Dermis microvascular lymphatic vessel endothelial cell (primary cell): ENCODE data around the gene USP7. TPM values are rescaled to one million over a fixed set of nuclear protein-coding genes. Genes with fewer than 3 reads are reported as not detected.

Source experiments
- DNase-seq, 2 donors: peaks; one replicate each; pipeline versions ENCODE4 v3.0.0 to v3.0.0-alpha.2; 2010; ENCODE audit warnings: low read depth in 2 of 2
- total RNA-seq: library from RNA; depleted of rRNA; stranded (reverse); fragments of >200 nt; gene quantifications from 2 replicates; pipeline ENCODE4 v1.2.1, GENCODE V29; 2014

USP7 gene
- total RNA-seq, 1 donor from 2014 or later = 42.0 TPM

DNA sequence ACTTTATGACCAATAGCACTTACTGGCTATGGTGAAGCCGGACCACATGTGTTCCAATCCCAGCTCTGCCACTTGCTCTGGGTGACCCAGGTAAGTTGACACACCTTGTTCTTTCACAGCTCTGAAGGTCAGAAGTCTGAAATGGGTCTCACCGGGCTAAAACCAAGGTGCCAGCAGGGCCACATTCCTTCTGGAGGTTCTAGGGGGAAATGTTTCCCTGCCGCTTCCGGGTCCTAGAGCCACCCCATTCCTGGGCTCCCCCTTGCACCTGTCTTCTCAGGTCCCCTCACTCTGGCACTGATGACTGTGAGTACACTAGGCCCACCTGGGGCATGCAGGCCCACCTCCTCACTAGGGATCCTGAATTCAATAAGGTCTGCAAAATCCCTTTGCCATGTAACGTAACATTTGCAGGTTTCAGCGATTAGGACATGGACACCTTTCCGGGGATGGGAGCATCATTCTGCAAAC lies 11.4 kb downstream of the USP7 start:
- DNase-seq = no peak

DNA sequence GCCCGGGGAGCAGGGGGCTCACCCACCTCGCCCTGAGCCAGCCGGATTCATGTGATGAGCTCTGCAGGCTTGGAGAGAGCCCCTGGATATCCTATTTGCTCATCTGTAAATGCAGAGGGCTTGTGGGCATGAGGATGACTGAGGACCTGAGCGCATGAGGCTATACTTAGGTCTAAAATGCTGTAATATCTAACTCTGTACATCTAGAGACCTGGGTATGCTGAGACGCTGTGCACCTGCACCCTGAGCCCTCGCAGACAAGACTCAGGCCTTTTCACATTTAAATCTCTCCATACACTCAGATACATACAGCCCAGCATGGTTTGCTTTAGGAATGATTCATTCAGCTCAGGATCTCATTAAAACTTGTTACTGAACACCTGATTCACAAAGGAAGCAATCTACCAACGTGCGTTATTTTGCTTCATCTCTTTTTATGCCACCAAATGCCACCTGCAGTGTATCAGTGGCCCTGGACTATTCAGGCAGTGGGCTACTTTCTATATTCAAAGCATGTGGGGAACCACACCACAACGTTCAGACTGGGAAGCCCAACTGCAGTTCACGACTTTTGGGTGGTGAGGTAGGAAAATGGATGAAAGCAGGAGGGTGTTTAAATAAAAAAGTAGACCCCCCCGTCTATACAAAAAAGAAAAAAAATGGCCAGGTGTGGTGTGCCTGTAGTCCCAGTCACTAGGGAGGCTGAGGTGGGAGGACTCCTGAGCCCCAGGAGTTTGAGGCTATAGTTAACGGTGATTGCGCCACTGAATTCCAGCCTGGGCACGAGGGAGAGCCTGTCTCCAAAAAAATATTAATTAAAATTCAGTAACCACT lies 12.0 kb downstream of the USP7 start:
- no peak for DNase-seq

DNA sequence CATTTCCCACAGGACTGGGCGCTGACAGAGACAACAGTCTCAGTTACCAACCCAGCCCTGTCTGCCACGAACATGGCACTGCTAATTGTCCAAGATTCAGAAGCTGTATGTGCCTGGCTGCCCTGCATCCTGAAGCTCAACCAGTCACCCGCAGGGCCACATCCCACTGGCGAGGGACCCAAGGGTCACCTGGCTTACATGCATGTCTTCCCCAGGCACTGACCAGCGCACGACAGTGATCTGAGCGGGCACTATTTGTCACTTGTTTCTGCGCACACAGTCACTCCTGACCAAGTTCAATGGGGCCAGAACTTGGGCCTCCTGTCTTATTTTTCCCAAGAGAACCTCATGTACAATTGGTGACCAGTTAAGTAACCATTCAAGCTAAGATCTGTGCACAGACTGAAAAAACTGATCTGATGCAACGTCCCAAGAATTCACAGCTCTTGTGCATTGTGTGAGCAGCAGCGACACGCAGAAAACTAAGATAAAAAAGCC lies 13.1 kb downstream of the USP7 start:
- DNase-seq = no peak

DNA sequence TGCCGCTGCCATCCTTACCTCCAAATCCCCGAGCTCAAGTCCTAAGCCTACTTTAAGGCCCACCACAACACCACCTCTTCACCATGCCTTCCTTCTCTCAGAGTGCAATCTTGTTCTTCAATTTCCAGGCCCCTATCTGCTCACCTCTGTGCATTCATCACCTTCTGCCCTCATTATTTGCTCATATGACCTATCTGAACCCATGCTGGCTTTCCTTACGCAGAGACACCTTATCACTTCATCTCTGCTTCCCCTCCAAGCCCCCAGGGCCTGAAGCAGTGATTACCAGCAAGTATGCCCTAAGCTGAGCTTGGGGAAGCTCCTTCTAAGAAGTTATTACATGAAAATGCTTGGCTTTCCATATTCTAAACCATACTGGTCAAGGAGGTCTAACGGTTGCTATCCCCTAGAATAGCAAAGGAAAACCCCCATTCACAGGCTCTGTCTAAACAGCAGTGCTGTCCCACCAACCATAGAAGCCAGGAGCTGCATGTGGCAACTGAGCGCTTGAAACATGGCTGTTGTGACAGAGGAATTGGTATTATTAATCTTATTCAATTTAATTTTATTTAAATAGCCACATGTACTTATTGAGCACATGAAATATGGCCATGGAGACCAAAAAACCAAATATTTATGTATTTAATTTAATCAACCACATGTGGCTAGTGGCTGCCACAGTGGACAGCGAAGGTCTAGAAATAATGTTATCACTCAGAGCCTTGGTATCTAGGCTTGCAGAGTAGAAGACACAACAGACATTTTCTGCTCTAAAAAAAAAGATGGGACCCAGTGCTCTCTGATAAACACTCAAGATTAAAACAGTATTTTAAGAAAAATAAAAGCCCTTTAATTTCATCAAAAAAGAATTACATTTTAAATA lies 13.9 kb downstream of the USP7 start:
- no peak for DNase-seq

DNA sequence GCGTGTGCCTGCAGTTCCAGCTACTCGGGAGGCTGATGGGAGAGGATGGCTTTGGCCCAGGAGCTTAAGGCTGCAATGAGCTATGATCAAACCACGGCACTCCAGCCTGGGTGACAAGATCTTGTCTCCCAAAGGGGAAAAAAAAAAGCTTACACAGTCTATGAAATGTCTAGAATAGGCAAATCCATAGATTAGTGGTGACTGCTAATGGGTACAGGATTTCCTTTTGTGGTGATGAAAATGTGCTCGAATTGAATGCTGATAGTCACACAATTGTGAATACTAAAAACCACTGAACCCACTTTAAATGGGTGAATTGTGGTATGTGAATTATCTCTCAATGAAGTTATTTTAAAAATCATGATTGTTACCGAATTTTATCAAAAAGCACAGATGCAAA lies 14.9 kb downstream of the USP7 start:
- no peak for DNase-seq

DNA sequence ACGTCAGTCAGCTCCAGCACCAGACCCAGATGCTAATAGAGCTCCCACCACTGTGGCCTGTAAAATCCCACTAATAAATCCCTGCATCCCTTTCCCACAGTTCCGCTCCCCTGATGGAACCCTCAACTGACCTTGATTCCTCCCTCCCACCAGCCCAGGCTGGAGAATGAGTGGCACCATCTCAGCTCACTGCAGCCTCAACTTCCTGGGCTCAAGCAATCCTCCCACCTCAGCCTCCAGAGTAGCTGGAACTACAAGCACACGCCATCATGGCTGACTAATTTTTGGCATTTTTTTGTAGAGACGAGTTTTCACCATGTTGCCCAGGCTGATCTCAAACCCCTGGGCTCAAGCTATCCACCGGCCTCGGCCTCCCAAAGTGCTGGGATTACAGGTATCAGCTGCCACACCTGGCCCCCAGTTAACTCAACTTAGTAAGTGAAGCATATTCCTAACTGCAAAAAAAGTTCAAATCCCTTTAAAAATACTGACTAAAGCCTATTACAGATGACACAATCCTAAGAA lies 15.6 kb downstream of the USP7 start:
- no peak for DNase-seq

DNA sequence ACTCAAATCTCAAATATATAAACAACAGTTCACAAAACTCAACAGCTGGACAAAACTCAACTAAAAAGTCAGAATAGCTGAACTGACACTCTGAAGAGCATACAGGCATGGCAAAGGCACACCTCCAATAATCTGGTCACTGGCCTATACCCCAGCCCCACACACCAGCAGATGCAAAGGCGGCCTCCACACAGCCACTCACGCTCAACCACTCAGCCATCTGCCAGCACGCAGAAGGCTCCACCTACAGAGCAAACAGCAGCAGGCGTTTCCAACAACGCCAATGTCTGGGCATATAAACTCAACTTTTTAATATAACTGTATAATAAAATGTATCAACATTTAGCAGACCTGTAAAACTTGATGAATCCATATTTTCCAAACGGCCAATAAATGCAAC lies 17.2 kb downstream of the USP7 start:
- no peak for DNase-seq

DNA sequence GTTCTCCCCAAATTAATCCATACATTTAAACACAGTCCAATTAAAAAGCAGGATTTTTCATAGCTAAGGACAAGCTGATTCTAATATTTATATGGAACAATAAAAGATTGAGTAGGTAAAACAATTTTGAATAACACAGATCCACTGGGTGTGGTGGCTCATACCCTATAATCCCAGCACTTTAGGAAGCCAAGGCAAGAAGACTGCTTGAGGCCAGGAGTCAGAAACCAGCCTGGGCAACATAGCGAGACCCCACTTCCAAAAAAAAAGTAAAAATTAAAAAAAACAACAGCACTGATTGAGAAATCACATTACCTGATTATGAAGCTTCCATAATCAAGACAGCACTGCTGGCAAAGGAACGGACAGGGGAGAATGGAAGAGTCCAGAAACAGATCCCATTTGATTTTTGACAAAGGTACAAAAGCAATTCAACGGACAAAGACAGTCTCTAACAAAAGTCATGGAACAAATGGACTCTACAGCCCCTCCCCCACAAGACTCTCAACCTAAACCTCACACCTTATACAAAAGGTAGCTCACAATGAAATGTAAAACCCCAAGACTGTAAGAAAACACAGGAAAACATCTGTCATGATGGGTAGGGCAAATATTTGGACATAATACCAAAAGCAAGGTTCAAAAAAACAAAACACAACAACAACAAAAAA lies 17.9 kb downstream of the USP7 start:
- no peak for DNase-seq

DNA sequence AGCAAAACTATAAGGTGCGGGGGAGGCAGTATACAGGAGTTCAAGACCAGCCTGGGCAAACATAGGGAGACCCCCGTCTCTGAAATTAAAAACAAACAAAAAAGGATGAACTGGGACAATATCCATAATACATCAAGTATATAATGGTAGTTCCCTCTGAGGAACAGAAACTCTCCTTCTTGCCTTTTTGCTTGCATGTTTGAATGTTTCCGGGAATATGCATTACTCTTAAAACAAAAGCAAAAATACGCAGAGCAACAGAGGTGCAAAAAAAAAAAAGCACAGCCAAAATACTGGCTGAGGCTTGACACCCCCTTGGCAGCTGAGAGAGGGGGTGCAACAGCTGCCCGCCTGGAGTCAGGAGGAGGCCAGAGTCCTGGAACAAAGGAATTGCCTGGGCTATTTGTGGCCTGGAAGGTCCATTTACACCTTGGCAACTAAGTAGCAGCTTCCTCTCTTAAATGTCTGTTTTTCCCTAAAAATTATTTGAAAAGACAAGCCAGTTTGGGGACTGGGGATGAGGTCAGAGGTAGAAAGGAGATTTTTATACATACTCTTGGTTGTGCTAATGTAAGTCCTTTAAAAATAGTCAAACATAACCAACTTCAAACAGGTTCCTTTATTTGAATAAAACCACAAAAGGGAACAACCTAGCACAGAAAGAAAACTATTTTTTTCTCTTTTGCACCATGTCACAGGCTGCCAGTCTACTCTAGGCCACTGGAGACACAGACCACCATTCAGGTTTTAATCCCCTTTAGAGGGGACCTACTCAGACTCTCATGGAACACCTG lies 19.5 kb downstream of the USP7 start:
- no peak for DNase-seq

DNA sequence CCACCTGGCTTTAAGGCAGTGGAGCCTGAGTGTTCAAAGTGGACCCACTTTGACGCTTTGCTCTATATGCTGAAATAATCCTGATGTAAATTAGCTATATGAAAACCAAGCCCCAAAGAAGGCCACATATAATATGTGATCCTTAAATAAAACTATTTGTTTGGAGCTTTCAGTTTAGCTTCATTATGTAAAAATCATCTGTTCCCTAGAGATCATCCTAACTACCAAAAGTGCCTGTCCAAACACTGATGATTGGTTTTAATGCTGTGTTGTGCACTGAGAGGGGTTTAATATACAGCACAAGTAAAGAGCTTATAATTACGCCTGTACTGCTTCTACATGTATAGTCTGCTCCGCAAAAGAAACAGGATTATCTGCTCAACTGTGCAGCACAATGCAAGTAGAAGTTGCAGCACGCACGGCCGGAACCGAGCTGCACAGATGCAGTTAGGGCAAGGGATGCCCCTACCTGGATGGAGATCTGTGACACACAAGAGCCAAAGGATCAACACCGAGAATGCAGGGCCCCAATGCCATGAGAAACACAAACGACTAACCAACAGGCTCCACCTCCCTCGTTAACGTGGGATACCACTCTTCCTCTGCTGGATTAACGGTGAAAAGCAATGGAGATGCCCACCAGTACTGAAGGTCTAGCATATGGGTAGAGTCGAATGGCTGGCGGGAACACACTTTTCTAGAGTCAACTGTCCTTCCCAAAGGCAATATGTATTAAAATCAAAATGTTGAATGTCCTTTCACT lies 20.5 kb downstream of the USP7 start:
- no peak for DNase-seq

DNA sequence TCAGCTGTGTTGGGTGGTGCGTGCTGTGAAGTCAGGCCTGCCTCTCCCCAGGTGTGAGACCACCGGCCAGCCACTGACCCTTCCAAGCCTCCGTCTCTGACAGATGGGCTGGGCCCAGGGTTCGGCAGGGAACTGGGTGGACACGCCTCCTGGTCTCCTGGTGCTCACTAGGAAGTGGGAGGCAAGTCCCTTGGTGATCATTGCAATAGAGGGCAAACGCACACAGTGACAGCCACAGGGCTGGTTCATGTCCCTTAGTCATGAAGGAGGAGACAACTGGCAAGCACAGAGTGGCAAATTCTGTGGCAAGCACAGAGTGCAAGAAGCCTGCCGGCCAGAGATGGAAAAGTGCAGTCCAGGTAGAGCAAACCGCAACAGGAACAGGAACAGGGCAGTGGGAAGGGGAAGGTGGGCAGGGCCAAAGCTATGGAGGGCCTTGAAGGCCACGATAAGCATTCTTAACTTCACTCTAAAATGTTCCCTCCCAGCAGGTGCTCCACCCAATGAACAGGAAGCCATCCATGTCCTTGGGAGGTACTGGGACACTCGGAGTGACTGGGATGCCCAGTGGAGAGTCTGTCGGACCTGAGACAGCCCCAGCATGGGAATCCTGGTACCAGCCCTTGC lies 21.9 kb downstream of the USP7 start:
- DNase-seq = no peak

DNA sequence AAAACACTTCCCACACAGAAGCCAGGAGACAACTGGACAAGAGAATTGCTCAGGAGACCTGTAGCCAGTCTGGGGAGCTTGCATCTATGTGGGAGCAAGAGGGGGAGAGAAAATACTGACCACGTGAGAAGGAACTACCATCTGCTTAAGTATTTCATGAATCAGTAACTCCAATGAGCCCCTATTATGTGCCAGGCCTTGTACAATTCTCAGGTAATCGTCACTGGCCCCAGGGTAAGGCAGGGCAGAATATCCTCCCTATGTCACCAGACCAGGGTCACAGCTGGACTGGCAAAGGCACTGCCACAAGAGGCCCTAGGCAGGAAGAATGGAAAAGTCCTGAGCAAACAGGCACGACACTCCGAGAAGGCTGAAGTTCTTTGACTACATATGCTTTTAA lies 25.9 kb downstream of the USP7 start:
- DNase-seq = no peak

DNA sequence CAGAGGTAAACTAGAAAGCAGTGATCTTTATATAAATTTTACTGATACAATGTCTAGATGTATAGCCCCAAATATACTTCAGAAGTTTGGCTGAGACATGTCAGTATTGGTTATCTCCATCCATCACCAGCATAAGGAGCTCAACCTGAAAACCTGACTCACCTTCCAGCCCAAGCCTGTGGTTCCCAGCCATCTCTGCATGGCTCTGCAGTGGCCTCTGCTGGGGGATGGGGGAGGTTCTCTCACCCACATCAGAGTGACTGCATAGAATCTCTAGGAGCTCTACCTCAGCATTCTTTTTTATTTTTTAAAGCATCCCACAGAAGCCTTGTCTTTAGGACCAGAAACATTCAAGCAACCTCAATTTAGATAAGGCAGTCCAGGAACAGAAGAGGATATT lies 27.3 kb downstream of the USP7 start:
- DNase-seq = peak in 1 of 2 donors; percentile 21

DNA sequence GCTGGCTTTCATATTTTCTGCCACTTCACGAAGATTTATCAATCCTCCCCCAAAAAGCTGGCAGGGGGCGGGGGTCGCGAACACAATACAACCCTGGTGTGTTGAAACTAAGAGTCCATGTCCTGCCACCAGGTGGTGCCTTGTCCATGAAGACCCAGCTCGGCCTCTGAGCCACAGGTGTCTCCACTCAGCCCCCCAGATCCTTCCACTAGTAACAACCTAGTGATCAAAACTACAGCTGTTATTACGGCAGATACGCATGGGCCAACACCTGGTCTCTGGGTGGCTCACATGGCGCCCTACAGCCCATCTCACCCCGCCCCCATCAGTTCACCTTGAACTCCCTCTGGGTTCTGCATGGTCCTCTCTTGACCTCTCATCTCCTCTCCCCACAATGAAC lies 27.7 kb downstream of the USP7 start:
- no peak for DNase-seq

DNA sequence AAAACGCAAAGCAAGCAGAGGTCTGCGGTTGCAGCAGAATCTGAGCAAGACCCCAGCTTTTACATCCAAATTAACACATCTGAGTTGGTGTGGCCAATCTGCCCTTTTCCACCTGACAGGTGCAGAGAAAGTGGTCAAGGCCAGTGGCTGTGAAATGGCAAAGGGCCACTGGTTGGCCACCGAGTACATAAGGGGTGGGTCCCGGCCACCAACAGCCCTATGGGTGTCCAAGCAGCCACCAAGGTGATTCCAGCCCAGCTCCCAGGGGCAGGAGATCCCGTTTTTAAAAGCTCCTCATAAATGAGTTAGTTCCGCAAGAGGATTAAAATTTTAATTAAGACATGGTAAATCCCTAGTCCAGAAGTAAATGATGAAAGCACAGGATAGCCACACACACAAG lies 29.1 kb downstream of the USP7 start:
- no peak for DNase-seq

DNA sequence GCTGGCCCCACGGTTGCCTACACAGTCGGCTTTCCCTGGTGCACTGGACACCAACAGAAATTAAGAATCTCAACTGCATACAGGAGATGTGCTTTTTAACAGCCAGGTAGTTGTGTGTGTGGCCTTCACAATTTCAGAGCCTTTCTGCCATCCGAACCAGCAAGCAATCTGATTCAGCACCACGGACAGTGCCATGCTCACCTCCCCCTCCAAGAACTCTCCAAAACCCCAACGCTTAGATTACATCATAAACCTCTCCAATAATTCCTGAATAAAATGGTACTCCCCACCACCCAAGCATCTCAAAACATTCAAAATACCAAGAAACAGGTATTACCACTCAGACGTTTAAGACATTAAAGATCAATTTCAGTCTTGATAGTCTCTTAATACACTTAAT lies 31.8 kb downstream of the USP7 start:
- peak; percentile 48 to 69 for DNase-seq

DNA sequence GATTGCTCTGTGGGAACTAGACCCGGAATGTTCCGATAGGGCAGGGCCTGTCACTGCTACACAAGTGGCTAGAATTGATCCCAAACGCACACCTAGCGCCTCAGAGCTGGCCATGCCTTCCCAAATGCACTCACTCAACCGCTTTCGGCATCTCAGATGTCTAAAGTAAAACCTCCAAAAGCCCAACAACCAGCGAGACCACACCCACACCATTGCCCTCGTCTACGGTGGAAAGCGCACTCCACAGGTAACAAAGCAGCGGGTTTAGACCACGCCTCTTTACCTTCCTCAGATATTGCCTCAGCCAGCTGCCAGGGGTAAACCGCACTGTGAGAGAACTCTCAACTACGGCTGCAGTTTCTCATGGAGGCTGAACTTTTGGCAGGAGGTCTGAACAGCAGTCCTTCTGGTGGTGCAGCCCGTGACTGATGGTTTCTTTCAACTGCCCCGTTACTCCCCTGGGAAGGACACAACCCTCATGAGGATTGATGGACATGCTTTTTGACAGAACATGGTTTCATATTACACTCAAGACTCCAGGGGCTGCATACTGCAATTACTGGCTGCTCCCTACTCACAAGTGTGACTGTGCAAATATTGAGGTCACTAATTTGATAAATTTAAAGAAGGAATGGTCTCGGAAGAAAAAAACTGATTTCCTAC lies 34.5 kb downstream of the USP7 start:
- no peak for DNase-seq

DNA sequence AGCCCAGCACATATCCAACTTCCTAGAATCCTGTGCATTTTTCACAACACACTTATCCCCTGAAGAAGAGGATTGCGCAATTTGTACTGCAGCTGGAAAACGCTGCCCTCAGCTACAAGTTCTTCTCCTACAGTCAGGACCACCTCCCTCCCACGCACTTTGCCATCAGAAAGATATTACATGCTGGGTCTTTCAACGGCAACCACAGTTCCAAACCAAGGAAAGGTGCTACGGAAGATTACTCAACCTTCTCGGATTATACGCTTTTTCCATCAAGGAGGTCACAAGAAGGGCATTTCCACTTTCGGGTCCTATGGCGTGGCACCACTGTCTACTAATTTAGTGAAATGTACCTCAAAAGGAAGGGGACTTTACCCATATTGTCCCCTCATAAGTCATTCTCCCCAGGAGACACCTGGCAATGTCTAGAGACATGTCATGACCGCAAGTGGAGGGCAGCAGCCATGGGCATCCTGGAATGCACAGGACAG lies 35.2 kb downstream of the USP7 start:
- DNase-seq = no peak

DNA sequence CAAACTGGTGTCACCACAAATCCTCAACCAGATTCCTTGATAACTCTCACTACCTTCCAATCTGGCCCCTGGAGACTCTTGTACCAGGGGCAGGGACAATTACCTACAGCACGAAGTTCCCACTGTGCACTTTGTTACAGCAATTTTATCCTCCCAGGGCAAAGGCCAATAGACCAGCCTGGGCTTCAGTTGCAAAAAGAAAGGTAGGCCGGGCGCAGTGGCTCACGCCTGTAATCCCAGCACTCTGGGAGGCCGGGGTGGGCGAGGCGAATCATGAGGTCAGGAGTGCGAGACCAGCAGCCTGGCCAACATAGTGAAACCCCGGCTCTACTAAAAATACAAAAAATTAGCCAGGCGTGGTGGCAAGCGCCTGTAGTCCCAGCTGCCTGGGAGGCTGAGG lies 36.9 kb downstream of the USP7 start:
- no peak for DNase-seq
